GM20431 (cell line): Measurements from ENCODE around the gene WNT7B.

Source experiments
- in situ Hi-C: fragments of 300-500 bp; cut with MseI, MboI; formaldehyde crosslinking; loops from one replicate; pipeline ENCODE4 v1.15.0; 2020; ENCODE audit warnings: low sequenced_read_pairs; ENCODE audit not compliant: unreplicated experiment

WNT7B gene

GRCh38 chr22:45917700-45918458 lies 59.1 kb downstream of the WNT7B start:
- in situ Hi-C loops: no loop called here

GRCh38 chr22:45917146-45917545 lies 59.8 kb downstream of the WNT7B start:
- in situ Hi-C loops: no loop called here

DNA sequence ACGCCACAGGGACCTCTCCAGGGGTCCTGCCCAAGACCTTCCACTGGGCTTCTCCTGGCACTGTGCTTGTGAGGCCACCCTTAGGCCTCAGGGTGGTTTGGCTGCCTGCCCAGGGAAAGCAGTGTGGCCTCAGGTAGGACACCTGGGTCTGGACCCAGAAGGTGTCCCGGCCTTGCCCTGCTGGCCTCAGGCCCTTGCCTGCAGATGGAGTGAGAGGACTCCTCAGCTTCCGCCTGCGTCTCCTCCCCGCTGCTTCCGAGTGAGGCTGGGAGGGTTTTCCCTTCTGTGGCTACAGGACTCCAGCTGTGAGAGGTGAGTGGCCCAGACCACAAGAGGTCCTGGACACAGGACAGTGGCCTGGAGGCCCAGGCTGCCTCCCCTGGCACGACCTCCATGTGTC lies 60.4 kb downstream of the WNT7B start:
- in situ Hi-C loops: no loop called here

DNA sequence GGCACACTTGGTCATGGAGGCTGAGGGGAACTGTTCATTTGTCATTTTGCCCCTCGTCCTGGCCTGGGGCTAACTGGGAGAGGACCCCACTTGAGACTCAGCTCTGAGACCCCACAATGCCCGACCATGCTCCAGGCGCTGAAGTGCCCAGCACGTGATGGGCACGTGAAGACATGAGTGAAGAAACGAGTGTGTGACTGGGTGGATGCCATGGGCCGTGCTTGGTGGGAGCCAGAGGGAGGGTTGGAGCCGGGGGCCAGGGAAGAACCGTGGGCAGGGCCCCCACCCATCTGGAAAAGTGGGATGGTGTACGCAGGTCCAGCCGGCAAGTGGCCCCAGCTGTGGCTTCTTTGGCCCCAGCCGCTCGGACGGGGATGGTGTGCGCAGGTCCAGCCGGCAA lies 61.1 kb downstream of the WNT7B start:
- in situ Hi-C loops: no loop called here

GRCh38 chr22:45915151-45915550 lies 61.8 kb downstream of the WNT7B start:
- in situ Hi-C loops: no loop called here

GRCh38 chr22:45914309-45914708 lies 62.7 kb downstream of the WNT7B start:
- in situ Hi-C loops: no loop called here

DNA sequence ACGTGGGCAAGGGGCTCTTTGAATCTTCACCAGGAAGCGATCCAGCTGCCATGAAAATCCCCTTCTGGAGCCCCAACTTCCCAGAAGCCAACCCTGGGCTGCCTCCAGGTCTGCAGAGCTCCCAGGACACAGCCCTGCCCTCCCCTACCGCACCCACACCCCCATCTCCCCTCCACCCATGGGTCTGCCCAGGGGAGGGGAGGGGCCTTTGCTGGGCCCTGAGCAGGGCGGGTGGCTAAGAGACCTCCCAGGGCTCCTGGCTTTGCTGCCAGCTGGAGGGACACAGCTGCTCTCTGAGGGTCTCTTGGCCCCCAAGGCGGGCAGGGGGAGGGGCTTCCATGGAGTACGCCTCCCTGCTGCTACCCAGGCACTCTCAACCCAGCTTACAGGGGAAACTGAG lies 64.1 kb downstream of the WNT7B start:
- in situ Hi-C loops: no loop called here

DNA sequence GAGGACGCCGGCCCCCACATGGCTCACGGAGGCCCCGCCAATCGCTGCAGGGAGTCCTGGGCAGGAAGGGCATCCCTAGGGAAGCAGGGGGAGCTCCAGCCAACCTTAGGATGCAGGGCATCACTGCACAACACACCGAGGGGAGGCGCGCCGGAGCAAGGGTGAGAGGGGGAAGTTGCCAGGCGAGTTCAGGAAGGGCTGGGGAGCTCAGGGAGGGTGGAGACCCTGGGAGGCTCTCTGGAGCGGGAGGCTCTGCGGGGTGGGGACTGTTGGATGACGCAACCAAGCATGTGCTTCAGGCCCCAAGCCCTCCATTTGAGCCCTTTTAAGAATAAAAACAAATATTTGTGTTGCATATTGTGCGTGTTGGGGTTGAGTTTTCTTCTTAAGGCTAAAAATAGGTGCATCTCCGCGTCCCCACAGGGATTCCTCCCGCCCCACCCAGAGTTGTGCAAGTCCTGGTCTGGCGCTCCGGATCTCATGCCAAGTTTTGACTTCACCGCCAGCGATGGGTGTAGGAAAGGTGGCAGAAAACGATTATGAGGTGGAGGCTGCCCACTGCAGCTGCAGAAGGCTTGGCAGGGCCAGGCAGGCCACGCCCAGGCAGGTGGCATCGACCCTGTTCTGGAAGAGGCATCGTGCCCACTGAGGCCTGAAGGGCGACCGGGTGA lies 65.2 kb downstream of the WNT7B start:
- in situ Hi-C loops: no loop called here

DNA sequence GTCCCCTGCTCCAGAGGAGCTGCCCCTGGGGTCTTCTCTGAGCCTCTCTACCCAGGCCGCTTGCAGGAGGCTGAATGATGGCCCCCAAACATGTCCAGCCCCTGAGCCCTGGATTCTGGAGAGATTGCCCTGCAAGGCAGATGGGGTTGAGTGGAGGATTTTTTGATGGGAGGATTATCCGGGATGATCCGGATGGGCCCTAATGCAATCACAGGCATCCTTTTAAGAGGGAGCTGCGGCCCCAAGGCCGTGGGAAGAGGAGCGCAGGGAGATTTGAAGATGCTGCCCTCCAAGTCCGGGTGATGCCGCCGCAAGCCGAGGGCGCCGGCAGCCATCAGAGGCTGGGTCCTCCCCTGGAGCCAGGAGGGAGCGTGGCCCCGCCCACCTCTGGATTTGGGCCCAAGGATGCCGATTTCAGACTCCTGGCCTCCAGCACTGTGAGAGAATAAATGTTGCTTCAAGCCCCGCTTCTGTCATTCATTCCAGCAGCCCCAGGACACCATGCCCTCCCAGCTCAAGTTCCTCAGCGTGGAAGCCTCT lies 66.0 kb downstream of the WNT7B start:
- in situ Hi-C loops: no loop called here

DNA sequence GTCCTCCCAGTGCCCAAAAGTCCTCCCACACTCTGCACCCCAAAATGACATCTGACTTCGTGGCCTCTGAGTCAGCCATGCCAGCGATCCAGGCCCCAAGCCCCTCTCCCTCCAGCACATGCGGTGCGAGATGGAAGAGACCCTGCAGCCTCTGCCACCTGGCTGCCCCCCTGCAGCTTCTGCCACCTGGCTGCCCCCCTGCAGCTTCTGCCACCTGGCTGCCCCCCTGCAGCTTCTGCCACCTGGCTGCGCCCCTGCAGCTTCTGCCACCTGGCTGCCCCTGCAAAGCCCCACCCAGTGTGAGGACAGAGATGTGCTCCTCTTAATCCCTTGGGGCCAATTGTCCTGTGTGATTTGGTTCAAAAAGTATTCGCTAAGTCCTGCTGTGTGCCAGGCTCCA lies 68.0 kb downstream of the WNT7B start:
- in situ Hi-C loops: no loop called here

GRCh38 chr22:45907996-45908395 lies 69.0 kb downstream of the WNT7B start:
- in situ Hi-C loops: no loop called here

- in situ Hi-C loops: no loop called here
These were observed 69.6 kb downstream of the WNT7B start for GRCh38 chr22:45907378-45907777.

DNA sequence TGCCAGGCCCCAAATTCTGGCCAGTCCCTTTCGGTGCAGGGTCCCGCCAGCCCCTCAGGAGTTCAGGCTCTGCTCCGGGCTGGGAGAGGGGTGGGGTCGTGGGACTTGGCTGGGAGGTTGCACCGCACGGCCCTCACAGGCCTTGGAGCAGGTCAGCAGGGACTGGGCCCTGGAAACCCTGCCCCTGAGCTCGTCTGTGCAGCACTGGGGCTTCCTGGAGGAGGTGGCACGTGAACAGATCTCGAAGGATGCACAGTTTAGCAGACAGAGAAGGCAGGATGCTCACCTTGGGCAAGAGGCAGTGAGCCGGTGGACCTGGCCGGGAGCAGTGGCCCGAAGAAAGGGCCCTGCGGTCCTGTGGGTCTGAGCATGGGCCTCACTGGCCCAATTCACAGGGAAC lies 70.0 kb downstream of the WNT7B start:
- in situ Hi-C loops: no loop called here

GRCh38 chr22:45905924-45906865 lies 70.8 kb downstream of the WNT7B start:
- in situ Hi-C loops: no loop called here

- in situ Hi-C loops: no loop called here
These were observed 71.5 kb downstream of the WNT7B start for GRCh38 chr22:45905326-45905923.

DNA sequence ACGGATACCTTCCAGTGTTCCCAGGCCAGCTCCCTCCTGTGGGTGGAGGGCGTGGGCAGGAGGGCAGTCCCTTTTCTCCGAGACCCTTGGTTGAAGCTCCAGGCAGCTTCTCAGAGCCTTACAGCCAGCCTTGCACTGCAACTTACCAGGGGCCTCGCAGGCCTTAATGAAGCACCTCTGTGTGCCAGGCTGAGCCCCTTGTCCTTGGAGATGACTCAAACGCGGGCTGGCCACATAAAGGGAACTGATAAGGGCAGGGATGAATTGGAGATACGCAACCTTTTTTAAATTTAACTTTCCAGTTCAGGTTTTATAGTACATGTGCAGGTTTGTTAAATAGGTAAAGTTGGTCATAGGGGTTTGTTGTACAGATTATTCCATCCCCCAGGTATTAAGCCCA lies 72.7 kb downstream of the WNT7B start:
- in situ Hi-C loops: no loop called here

DNA sequence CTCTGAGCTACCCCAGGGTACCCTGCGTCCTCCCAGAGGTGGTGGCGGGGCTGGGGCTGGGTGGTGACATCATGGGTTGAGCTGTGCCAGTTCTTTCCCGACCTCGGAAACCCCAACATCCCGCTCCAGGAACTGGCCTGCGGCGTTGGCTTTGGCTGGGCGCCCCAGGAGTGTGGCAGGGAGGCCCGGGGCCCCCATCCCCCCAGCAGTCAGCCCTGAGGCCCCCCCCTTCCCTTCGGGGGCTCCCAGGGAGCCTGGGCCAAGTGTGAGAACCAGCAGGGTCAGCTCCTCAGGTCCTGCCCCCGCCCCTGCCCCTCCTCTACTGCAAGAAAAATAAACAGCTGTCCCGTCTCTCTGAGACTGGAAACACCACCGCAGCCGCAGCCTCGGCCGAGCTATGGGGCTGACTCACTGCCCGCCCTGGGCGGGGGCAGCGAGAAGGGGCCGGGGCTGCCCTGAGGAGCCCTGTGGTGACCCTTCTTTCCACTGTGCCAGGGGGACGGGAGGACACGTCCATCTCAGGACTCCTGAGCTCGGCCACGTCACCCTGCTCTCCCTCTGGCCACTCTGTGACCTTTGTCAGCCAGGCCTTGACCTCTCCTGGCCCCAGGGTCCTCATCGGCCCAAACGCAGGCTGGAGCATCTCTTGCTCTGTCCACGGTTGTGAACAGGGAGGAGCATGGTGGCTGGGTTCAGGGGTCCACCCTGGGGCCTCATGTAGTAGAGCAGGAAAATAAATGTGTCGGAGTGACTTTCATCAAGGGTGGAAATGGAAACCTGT lies 73.4 kb downstream of the WNT7B start:
- in situ Hi-C loops: no loop called here

DNA sequence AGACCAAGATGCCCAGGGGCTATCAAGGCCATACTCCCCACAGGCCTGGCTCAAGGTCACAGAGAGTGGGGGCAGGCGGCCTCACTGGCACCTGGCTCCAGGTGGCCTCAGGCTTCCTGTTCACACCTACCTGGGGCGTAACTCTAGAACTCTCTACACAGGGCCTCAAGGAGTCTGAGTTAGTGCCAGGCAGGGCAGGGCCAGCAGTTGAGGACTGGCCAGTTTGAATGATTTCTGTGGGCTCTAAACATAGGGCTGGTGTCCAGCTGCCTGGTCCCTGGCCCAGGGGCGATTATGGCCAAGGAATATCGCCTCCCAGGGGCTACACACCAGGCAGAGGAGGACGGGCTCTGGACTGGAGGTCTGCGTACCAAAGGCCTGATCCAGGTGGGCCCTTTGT lies 79.2 kb downstream of the WNT7B start:
- in situ Hi-C loops: no loop called here

DNA sequence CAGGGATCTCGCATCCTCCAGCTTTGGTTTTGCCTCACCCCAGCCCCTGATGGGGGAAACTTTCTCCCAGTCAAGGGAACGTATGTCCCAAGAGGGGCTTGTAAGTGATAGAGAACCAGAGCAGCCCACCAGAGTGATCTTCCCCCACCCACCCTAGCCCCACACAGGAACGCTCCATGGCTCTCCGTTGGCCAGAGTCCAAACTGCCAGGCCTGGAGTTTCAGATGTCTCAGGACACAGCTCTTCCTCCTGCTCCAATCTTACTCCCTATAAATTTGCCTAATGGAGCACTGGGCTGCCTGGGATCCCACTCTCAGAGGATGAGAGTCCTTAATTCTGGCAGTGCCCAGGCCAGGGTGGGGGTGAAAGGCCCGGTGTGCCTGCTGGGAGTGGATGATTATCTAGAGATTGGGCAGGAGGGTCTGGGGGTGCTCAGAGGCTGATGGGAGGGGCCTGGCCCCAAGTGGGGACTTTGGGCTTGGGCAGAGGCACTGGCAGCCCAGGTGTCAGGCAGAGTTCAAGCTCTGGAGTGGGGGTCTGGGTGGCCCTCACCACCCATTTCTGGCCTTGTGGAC lies 79.9 kb downstream of the WNT7B start:
- in situ Hi-C loops: no loop called here
